ENCODE measurements around the gene PRSS27.
"Not testable (repeated sequence)": the region's sequence is repeated elsewhere in the genome, so short reads cannot be mapped to it uniquely, and the experiment has no call there.

- not testable (repeated sequence) for TF ChIP-seq EZH2 (IDR thresholded peaks at IDR 0.05; ENCODE audit: low read depth); CTCF (conservative IDR thresholded peaks at IDR 0.05)
Observed at GRCh38 chr16:2678206-2678965, 41.6 kb downstream of the PRSS27 start.

Measured in PC-9 (cell line).